Measurements from ENCODE around the gene CHST8. TPM values are rescaled to one million over a fixed set of nuclear protein-coding genes. Genes with fewer than 3 reads are reported as not detected.

CHST8 gene
- total RNA-seq, 1 donor from 2014 or later = 1.4 TPM

DNA sequence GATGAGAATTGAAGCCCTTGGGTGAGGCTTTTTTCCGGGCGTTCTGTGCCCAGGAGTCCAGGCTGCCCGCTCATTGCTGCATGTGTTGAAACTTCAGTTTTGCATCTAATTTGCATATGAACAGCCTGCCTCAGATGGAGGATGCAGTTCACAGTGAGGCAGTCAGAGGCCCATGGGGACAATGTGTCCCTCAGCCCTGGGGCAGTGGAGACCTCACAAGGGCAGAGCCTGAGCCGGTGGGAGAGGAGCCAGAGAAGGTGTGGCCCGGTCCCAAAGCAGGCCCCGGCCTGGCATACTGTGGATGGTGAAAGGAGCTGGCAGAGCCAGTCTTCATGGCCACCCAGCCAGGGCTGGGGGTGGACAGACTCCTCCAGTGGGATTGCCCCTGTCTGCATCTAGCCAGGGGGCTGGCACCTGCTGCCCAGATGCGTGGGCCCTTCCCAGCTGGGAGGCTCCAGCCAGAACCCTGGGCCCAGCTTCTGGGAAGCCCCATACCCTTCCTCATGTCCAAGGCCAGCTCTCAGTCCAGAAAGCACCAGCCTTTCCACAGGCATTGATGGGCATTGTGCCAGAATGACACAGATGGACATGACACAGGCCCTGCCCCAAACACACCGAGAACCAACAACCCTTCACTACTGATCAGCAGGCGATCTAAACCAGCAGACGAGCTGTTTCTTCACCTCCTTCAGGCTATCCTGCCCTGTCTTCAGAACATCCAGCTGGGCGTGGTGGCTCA, 142.0 kb downstream of the CHST8 start:
- no peak for DNase-seq (ENCODE audit: low spot score)

DNA sequence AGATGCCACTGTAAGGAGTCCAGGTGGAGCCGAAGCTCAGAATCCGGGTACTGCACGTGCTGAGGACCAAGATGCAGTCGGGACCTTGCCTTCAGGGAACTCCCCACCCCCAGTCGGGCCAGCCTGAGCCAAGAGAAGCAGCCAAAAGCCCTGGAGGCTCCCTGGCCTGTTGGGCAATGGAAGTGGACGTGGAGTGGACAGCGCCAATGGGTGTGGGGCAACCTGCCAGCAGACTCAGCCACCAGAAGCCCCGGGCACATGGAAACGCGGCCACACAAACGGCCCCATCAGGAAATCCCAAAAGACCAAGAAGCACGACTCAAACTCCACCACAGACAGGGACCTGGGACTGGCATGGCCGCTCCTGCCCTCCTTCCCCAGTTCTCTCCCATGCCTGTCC, 144.9 kb downstream of the CHST8 start:
- DNase-seq (ENCODE audit: low spot score) = no peak

GRCh38 chr19:33767898-33768413, 146.2 kb downstream of the CHST8 start:
- no peak for DNase-seq (ENCODE audit: low spot score)

GRCh38 chr19:33769208-33769607, 147.5 kb downstream of the CHST8 start:
- no peak for DNase-seq (ENCODE audit: low spot score)

DNA sequence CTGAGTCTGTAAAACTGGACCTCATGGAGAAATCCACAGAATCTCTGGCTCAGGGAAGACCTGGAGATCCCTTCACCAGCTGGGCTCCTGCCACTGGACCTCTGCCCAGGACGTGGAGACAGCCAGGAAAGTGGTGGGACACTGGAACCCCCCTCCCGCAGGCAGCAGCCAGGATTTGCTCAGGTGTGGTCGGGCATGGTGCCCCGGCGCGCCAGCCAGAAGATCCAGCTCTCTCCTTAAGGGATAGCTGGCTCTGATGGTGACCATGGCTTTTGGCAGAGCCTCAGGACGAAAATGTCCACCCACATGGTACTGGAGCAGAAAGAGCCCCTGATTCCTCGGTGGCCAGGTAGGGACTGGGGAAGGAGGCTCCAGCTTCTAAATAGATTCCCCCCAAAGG, 148.4 kb downstream of the CHST8 start:
- DNase-seq (ENCODE audit: low spot score) = no peak

DNA sequence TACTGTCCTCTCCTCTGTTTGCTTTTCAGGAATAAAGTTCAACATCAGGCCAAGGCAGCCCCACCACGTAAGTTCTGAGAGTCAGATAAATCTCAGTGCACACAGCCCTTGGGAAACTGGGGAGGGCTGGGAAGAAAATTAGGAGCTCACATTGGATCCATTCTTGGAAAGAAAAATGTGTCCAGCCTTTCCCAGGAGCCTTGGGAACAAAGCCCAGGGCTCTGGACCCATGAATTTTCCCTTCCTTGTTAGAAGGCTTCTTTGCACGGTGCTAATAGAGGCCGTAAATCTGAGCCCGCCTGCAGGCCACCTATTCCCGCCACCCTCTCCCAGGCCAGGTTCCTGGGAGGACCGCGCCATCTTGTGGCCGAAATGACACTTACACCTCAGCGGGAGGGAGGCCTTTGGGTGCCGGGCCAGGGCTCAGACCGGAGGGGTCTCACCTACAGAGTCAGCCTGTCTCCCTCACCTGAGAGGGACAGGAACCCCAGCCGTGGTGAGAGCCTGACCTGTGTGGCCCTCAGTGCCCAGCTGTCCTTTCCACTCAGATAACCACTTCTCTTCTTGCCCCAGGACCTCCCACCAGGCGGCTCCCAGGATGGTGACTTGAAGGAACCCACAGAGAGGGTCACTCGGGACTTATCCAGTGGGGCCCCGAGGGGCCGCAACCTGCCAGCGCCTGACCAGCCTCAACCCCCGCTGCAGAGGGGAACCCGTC, 149.8 kb downstream of the CHST8 start:
- DNase-seq (ENCODE audit: low spot score) = no peak

DNA sequence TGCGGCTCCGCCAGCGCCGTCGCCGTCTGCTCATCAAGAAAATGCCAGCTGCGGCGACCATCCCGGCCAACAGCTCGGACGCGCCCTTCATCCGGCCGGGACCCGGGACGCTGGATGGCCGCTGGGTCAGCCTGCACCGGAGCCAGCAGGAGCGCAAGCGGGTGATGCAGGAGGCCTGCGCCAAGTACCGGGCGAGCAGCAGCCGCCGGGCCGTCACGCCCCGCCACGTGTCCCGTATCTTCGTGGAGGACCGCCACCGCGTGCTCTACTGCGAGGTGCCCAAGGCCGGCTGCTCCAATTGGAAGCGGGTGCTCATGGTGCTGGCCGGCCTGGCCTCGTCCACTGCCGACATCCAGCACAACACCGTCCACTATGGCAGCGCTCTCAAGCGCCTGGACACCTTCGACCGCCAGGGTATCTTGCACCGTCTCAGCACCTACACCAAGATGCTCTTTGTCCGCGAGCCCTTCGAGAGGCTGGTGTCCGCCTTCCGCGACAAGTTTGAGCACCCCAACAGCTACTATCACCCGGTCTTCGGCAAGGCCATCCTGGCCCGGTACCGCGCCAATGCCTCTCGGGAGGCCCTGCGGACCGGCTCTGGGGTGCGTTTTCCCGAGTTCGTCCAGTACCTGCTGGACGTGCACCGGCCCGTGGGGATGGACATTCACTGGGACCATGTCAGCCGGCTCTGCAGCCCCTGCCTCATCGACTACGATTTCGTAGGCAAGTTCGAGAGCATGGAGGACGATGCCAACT, 150.5 kb downstream of the CHST8 start:
- no peak for DNase-seq (ENCODE audit: low spot score)

- no peak for DNase-seq (ENCODE audit: low spot score)
These were observed 151.1 kb downstream of the CHST8 start for GRCh38 chr19:33772858-33773180.

GRCh38 chr19:33773704-33774624, 152.2 kb downstream of the CHST8 start:
- no peak for DNase-seq (ENCODE audit: low spot score)

DNA sequence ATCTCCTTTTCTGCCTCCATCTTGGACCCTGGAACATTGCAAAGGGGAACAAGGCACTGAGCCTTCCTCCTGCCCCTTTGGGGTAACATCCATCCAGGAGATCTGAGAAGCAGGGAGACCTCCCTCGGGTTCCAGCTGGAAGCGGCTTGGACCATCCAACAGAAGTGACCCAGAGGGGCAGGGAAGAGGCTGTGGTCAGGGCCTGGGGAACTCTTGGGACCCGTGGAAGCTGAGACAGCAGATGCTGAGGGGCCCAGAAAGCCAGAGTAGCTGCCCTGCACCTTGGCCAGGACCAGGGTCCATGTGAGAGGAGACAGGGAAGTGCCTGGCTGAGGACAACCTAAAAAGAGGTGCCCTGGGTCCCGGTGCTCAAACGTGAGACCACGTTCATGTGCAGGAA, 153.0 kb downstream of the CHST8 start:
- no peak for DNase-seq (ENCODE audit: low spot score)

DNA sequence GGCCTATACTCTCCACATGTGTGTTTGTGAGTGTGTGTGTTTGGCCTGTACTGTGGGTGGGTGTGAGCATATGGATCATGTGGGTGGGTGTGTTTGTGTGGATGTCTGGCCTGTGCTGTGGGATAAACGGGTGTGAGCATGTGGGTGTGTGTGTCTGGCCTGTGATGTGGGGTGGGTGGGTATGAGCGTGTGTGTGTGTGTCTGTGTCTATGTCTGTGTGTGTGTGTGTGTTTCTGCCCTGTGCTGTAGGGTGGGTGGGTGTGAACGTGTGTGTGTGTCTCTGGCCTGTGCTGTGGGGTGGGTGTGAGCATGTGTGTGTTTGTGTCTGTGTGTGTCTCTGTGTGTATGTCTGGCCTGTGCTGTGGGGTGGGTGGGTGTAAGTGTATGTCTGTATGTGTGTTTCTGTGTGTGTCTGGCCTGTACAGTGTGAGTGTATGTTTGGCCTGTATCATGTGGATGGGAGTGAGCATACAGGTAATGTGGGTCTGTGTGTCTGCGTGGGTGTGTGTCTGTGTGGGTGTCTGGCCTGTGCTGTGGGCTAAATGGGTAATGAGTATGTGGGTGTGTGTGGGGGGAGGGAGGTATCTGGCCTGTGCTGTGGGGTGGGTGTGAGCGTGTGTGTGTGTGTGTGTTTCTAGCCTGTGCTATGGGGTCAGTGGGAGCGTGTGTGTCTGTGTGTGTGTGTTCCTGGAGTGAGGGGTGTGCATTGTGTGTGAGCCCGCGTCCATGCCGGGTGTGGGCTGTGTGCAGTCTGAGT, 154.2 kb downstream of the CHST8 start:
- DNase-seq (ENCODE audit: low spot score) = no peak

DNA sequence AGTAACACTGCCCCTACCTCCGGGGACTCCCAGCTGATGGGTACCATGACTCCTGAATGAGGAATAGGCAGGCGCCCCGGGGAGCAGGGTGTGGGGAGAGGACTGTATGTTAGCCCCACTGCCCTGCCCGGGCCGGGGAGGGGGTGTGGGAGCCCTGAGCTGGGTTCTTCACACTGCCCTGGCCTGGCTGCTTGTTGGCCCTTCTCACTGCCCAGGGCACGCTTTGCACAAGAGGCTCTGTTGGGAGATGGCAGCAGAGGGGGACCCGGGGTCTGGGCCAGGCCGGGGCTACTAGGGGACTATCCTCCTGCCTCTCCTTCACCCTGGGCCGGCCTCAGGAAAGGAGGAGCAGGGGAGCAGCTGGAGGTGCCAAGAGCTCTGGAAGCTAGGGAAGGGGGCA, 155.6 kb downstream of the CHST8 start:
- DNase-seq (ENCODE audit: low spot score) = no peak

DNA sequence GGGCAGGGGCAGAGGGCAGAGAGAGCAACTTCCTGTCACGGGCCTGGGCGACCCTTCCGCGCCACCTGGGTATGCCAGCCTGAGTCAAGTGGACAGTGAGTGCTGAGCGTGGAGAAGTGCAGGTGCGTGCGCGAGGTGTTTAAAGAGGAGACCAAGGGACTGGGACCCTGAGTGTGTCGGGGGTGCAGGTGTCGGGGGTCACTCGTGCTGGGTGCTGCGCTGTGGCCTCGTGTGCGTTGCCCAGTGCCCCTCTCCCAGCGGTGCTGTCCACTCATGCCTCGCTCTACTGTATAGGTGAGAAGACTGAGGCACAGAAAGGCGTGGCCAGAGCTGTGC, 156.0 kb downstream of the CHST8 start:
- no peak for DNase-seq (ENCODE audit: low spot score)

DNA sequence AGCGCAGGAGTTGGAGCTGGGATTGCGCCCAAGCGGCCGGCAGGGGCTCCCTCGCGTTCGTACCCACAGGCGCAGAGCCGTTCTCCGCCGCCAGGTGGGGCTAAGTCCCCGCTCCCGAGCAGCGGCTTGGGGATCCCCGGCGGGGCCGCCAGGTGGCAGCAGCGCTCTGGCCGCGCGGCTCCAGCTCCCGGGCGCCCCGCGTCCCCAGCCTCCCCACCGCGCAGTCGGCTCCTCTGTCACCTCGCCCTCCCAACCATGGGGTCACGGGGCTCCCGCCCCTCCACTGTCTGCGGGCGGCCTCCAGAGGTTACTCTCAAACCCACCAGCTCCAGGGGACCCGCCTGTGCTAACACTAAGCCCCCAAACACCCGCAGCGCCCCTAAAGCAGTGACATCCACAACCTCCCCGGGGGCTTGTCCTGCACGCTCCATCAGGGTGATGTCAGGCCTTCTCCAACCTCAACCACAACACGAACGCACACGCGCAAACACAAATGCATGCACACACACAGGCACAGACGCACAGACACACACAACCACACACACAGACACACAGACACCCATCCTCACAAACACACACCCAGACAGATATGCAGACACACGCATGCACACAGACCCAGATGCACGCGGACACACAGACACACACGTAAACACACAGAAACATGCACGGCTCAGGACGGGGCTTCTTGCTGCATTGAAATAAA, 156.5 kb downstream of the CHST8 start:
- peak; percentile 97 for DNase-seq (ENCODE audit: low spot score)

- DNase-seq (ENCODE audit: low spot score) = no peak
These were observed 158.1 kb downstream of the CHST8 start for GRCh38 chr19:33779849-33780248.

DNA sequence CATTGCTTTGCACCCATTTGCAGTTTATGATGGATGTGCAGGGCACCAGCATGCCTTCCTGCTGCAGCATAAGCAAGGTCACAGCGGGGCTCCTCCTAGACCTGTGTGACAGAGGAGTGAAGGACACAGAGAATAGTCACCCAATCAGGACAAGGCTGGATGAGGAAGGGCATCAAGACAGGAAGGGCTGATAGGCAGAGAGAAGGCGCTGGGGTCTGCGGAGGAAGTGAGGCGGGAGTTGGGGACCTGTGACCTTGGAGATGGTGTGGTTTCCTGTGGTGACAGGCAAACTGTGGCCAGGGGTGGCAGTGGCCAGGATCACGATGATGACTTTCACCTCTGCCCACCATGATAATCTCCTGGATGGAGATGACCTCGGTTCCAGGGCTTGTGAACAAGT, 158.5 kb downstream of the CHST8 start:
- DNase-seq (ENCODE audit: low spot score) = no peak

DNA sequence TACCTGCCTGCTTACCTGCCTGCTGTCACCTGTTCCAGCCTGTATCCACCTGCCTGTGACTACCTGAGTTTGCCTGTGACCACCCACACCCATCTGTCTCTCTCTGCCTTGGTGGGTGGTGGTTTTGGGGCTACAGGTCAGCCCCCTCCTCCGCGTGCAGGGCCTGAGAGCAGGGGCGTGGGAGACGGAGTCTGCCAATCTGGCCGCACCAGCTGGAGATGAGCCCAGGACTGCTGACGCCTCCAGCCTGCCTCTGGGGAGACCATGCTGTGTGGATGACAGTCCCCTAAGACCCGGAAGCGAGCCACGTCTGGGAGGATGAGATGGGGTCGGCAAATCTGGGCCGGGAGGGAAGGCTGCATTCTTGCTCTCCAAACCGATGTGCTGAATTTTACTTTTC, 159.0 kb downstream of the CHST8 start:
- DNase-seq (ENCODE audit: low spot score) = no peak

GRCh38 chr19:33781415-33781935, 159.7 kb downstream of the CHST8 start:
- DNase-seq (ENCODE audit: low spot score) = no peak

- DNase-seq (ENCODE audit: low spot score) = no peak
These were observed 160.2 kb downstream of the CHST8 start for GRCh38 chr19:33781996-33782395.

- no peak for DNase-seq (ENCODE audit: low spot score)
These were observed 162.7 kb downstream of the CHST8 start for GRCh38 chr19:33784432-33784831.
